GM18870 (cell line): ENCODE results near the gene ITGB5.
"Not testable (repeated sequence)": the region's sequence is repeated elsewhere in the genome, so short reads cannot be mapped to it uniquely, and the experiment has no call there.

Experiments
- ATAC-seq: cut with Tn5 transposase; IDR thresholded peaks from one replicate; pipeline ENCODE4 v1.9.1; 2021; ENCODE audit warnings: moderate library complexity; ENCODE audit not compliant: unreplicated experiment

ITGB5 gene

GRCh38 chr3:124758851-124759635 is 128.1 kb downstream of the ITGB5 start:
- no peak for ATAC-seq

GRCh38 chr3:124757926-124758325 is 129.2 kb downstream of the ITGB5 start:
- ATAC-seq = not testable (repeated sequence)

GRCh38 chr3:124752051-124752450 is 135.1 kb downstream of the ITGB5 start:
- ATAC-seq = no peak

- no peak for ATAC-seq
These were observed 135.7 kb downstream of the ITGB5 start for GRCh38 chr3:124751501-124751900.

- ATAC-seq = not testable (repeated sequence)
These were observed 137.3 kb downstream of the ITGB5 start for GRCh38 chr3:124749877-124750276.

- ATAC-seq = no peak
These were observed 138.5 kb downstream of the ITGB5 start for GRCh38 chr3:124748560-124749198.

- ATAC-seq = no peak
These were observed 139.8 kb downstream of the ITGB5 start for GRCh38 chr3:124747111-124747981.

GRCh38 chr3:124745756-124746155 is 141.4 kb downstream of the ITGB5 start:
- no peak for ATAC-seq

GRCh38 chr3:124741027-124741426 is 146.1 kb downstream of the ITGB5 start:
- no peak for ATAC-seq

GRCh38 chr3:124731760-124732159 is 155.4 kb downstream of the ITGB5 start:
- ATAC-seq = no peak

GRCh38 chr3:124730941-124731297 is 156.2 kb downstream of the ITGB5 start:
- no peak for ATAC-seq

GRCh38 chr3:124730129-124730940 is 156.8 kb downstream of the ITGB5 start, which contains the start of gene UMPS:
Gene UMPS (plus strand): TSS chr3:124730452. CDS start chr3:124730472, 20 bp downstream.
- peak; percentile 73 for ATAC-seq

- no peak for ATAC-seq
These were observed 164.6 kb downstream of the ITGB5 start for GRCh38 chr3:124722589-124722988.

- no peak for ATAC-seq
These were observed 172.8 kb downstream of the ITGB5 start for GRCh38 chr3:124714223-124714853.
